Measurements from ENCODE around the gene CFAP221. TPM values are rescaled to one million over a fixed set of nuclear protein-coding genes. Genes with fewer than 3 reads are reported as not detected.

CFAP221 gene
- total and polyA plus RNA-seq, 10 of the 15 experiments (the other 5 are each of a cell fraction or from before 2014, with no cell fraction given), result not detected

- H3K4me1 ChIP-seq (ENCODE audit: control insufficient read depth, insufficient read depth, low read length), result peaks cover 4% of the 10 kb centered on the region; the same call in 1 of the 2 replicates
- POLR2A ChIA-PET, result no interaction called here
- no peaks in the 10 kb centered on the region for H3K27me3 ChIP-seq (replicated peaks in 1 of 2; ENCODE audit: control insufficient read depth in 2 of 2, insufficient read depth in 2 of 2, low read length in 1 of 2)
- SMC1A ChIA-PET (ENCODE audit: uncharacterized antibody, unreplicated experiment), result interaction anchor here (1.1 to 1.3 kb wide), 2 partner anchors 9 to 29 kb away, joined by 3 read pairs; partner anchors contain the start of gene TMEM177
- RAD21 ChIA-PET (ENCODE audit: unreplicated experiment), result no interaction called here
- no peak overlapping the region for H2AFZ ChIP-seq (ENCODE audit: control insufficient read depth, low read depth, low read length)
- no TSS peak for BruUV-seq (replicated peaks)
- in situ Hi-C loops (cut with MboI), result no loop called here
- intact Hi-C loops (cut with micrococcal nuclease; ENCODE audit: unreplicated experiment), result no loop called here
- CTCF ChIA-PET, result interaction anchor here (1.4 to 3.1 kb wide), 2 partner anchors 10 to 11 kb away, joined by 4 to 14 read pairs; no protein-coding TSS in a partner anchor
- ATAC-seq (no peak), DNase-seq (ENCODE audit: low read depth, low spot score) (no peak), FAIRE-seq (no peak)
- no peaks in the 10 kb centered on the region for H4K20me1 ChIP-seq (ENCODE audit: control insufficient read depth, insufficient read depth)
- H3K27ac ChIP-seq (ENCODE audit: control insufficient read depth, insufficient read depth), result no peak overlapping the region
- TF ChIP-seq IRF3 (IDR thresholded peaks at IDR 0.05), result no peak
- TF ChIP-seq ZNF592 (IDR thresholded peaks at IDR 0.05), result no peak
- no peak for TF ChIP-seq CHD1 (IDR thresholded peaks at IDR 0.05; ENCODE audit: low read depth, low read length)
- TF ChIP-seq RAD51 (IDR thresholded peaks at IDR 0.05), result no peak
- no peak for TF ChIP-seq FOXM1 (IDR thresholded peaks at IDR 0.05; ENCODE audit: low read depth, low read length)
- no peak for TF ChIP-seq GABPA (IDR thresholded peaks at IDR 0.05; ENCODE audit: low read depth)
- no peak for TF ChIP-seq ATF3 (IDR thresholded peaks at IDR 0.05; ENCODE audit: borderline replicate concordance, extremely low read depth, low read depth, low read length)
- TF ChIP-seq RB1 (IDR thresholded peaks at IDR 0.05; ENCODE audit: borderline replicate concordance), result no peak
- no peak for TF ChIP-seq CREM (IDR thresholded peaks at IDR 0.05; ENCODE audit: low read depth)
- TF ChIP-seq WRNIP1 (IDR thresholded peaks at IDR 0.05; ENCODE audit: borderline replicate concordance, low read depth, low read length), result no peak
- TF ChIP-seq ZBED1 (IDR thresholded peaks at IDR 0.05; ENCODE audit: borderline replicate concordance), result no peak
- no peak for TF ChIP-seq EGR1 (IDR thresholded peaks at IDR 0.05; ENCODE audit: borderline replicate concordance in 1 of 2, low read depth in 2 of 2, low read length in 2 of 2)
- no peak for TF ChIP-seq ATF2 (IDR thresholded peaks at IDR 0.05; ENCODE audit: low read length)
- no peak for TF ChIP-seq TARDBP (IDR thresholded peaks at IDR 0.05; ENCODE audit: borderline replicate concordance)
- H3K36me3 ChIP-seq (ENCODE audit: control insufficient read depth in 2 of 2, insufficient read depth in 2 of 2, low read length in 1 of 2), result no peaks in the 10 kb centered on the region
- H3K4me3 ChIP-seq, result no peak overlapping the region
- H3K9me3 ChIP-seq (replicated peaks; ENCODE audit: control insufficient read depth, insufficient read depth, low read length), result peaks cover 2% of the 10 kb centered on the region; the same call in 2 of the 3 replicates
- H3K9ac ChIP-seq (ENCODE audit: control insufficient read depth, insufficient read depth, low read length), result no peak overlapping the region
- H3K79me2 ChIP-seq (ENCODE audit: control insufficient read depth, insufficient read depth, low read length), result no peaks in the 10 kb centered on the region
- H3K4me2 ChIP-seq (ENCODE audit: control insufficient read depth, insufficient read depth), result no peak overlapping the region
- 17% methylated on average over 3 of the region's 3 CpGs for WGBS (ENCODE audit: insufficient coverage, insufficient replicate concordance, low lambda C conversion rate, missing lambda C conversion rate)
Measured at GRCh38 chr2:119650206-119650605, 106.0 kb downstream of the CFAP221 start.
